Thyroid gland (tissue), 4 donors: ENCODE results near the gene IL17RD.

ENCODE experiments used
- CTCF ChIP-seq, 6 experiments: fragments of 200-600 bp in 3 of 6; fragments of 450-650 bp in 3 of 6; sonication (generic) in 3 of 6; IDR thresholded peaks; one replicate each; pipeline ENCODE4 v1.5.1; 2016 to 2019; ENCODE audit warnings: antibody characterized with exemption in 6 of 6, mild to moderate bottlenecking in 2 of 6, inconsistent platforms in 1 of 6, moderate library complexity in 1 of 6
- POLR2A ChIP-seq, 2 donors: fragments of 450-650 bp; IDR thresholded peaks; one replicate each; pipeline ENCODE4 v1.6.1; 2017; ENCODE audit warnings: antibody characterized with exemption in 2 of 2, mild to moderate bottlenecking in 2 of 2, moderate library complexity in 1 of 2

GRCh38 chr3:57089043-57089442 lies 76.1 kb downstream of the IL17RD start:
- TF ChIP-seq CTCF (IDR thresholded peaks at IDR 0.05), result no peak
- no peak for TF ChIP-seq POLR2A (IDR thresholded peaks at IDR 0.05)
